DMS153 treated with DMSO at 0.1 percent for 48 hours (cell line): Measurements from ENCODE around the gene COA3.

Source experiments
- DNase-seq: peaks from one replicate; lab custom pipeline; 2025; ENCODE audit not compliant: unreplicated experiment; lab: John Stamatoyannopoulos, UW

The COA3 gene

GRCh38 chr17:42818379-42818778, 19.9 kb upstream of the COA3 start:
- no peak for DNase-seq

- DNase-seq, result no peak
Measured at GRCh38 chr17:42817866-42818265, 19.4 kb upstream of the COA3 start.

GRCh38 chr17:42814633-42815399, 16.3 kb upstream of the COA3 start:
- DNase-seq, result no peak

GRCh38 chr17:42809250-42809649, 10.7 kb upstream of the COA3 start:
- no peak for DNase-seq

- DNase-seq, result no peak
Measured at GRCh38 chr17:42806249-42806648, 7.7 kb upstream of the COA3 start.

GRCh38 chr17:42804918-42805367, 6.4 kb upstream of the COA3 start:
- DNase-seq, result no peak

- no peak for DNase-seq
Measured at GRCh38 chr17:42803074-42803883, 4.8 kb upstream of the COA3 start.

- no peak for DNase-seq
Measured at GRCh38 chr17:42798011-42798382, 507 bp downstream of the COA3 start.

GRCh38 chr17:42797067-42798007, 1.2 kb downstream of the COA3 start:
- DNase-seq, result no peak

GRCh38 chr17:42796066-42796758, 2.3 kb downstream of the COA3 start:
- DNase-seq, result no peak

GRCh38 chr17:42795465-42795864, 3.0 kb downstream of the COA3 start:
- no peak for DNase-seq

- DNase-seq, result no peak
Measured at GRCh38 chr17:42795061-42795460, 3.4 kb downstream of the COA3 start.

- DNase-seq, result no peak
Measured at GRCh38 chr17:42792545-42792944, 6.0 kb downstream of the COA3 start.

- DNase-seq, result no peak
Measured at GRCh38 chr17:42791948-42792347, 6.6 kb downstream of the COA3 start.

- DNase-seq, result no peak
Measured at GRCh38 chr17:42787266-42787665, 11.2 kb downstream of the COA3 start.

GRCh38 chr17:42784811-42785592, 13.5 kb downstream of the COA3 start:
- DNase-seq, result no peak

GRCh38 chr17:42784409-42784808, 14.1 kb downstream of the COA3 start:
- DNase-seq, result no peak

- DNase-seq, result no peak
Measured at GRCh38 chr17:42783791-42784138, 14.7 kb downstream of the COA3 start.

- no peak for DNase-seq
Measured at GRCh38 chr17:42783062-42783790, 15.3 kb downstream of the COA3 start.
